ENCODE data around the gene TBC1D3C. TPM values are rescaled to one million over a fixed set of nuclear protein-coding genes. Genes with fewer than 3 reads are reported as not detected.

Gene TBC1D3C
- 2.6 TPM in 1 of 2 replicates, not detected in the other for total RNA-seq

GRCh38 chr17:38068534-38068933 is at the start of gene TBC1D3C:
TSS of gene TBC1D3C (minus strand) at chr17:38068634. CDS start at chr17:38067066, 1,568 bp downstream.

Other genes starting within 250 kb of the TBC1D3C start
- gene TBC1D3K, start 144.2 kb downstream of the TBC1D3C start, total RNA-seq: 0.12 TPM in 1 of 2 replicates, not detected in the other
- gene TBC1D3L, start 79.6 kb downstream of the TBC1D3C start, total RNA-seq: 0.68 and 2.8 TPM in 2 replicates
- 0.09 TPM in 1 of 2 replicates, not detected in the other for gene TBC1D3D, start 64.7 kb downstream of the TBC1D3C start, total RNA-seq
- gene TBC1D3E, start 59.3 kb upstream of the TBC1D3C start, total RNA-seq: 0.26 TPM in 1 of 2 replicates, not detected in the other
- not detected in 2 replicates for gene TBC1D3, start 123.9 kb upstream of the TBC1D3C start, total RNA-seq
- 25.8 and 39.2 TPM in 2 replicates for gene MRPL45, start 228.5 kb upstream of the TBC1D3C start, total RNA-seq

Data from pericardium fibroblast (primary cell).